OCI-LY7 (cell line): ENCODE results near the gene ITSN1. TPM values are rescaled to one million over a fixed set of nuclear protein-coding genes. Genes with fewer than 3 reads are reported as not detected.

Experiments used
- BruUV-seq: library from RNA; stranded (reverse); fragments of 400-500 nt; replicated peaks from 2 replicates; lab custom pipeline; 2021; lab: Mats Ljungman, UMichigan
- CTCF ChIA-PET: fragments of 300-600 bp; sonication (Branson Sonifier 250); formaldehyde crosslinking; loops from one replicate; lab custom pipeline; 2022; ENCODE audit warnings: antibody characterized with exemption; ENCODE audit not compliant: unreplicated experiment; lab: Charles Lee
- POLR2A ChIA-PET: fragments of 300-600 bp; sonication (Branson Sonifier 250); formaldehyde crosslinking; loops from one replicate; lab custom pipeline; 2022; ENCODE audit warnings: antibody characterized with exemption; lab: Charles Lee
- DNase-seq: peaks from one replicate; pipeline ENCODE4 v3.0.0-alpha.2; 2015; ENCODE audit warnings: low spot score
- H2AFZ ChIP-seq: fragments of 200-600 bp; sonication (generic), shearing (Covaris generic); 2 replicates; pipeline ENCODE4 v1.6.1; 2014; ENCODE audit warnings: mild to moderate bottlenecking, antibody characterized with exemption, low read length, moderate library complexity
- H3K27ac ChIP-seq: fragments of 200-600 bp; sonication (generic); 2 replicates; pipeline ENCODE4 v1.5.1; 2014; ENCODE audit warnings: mixed run types, low read depth, mild to moderate bottlenecking, moderate library complexity, low read length, inconsistent platforms; ENCODE audit not compliant: poor library complexity, severe bottlenecking
- H3K36me3 ChIP-seq: fragments of 200-600 bp; sonication (generic); 2 replicates; pipeline ENCODE4 v1.6.1; 2014; ENCODE audit warnings: mild to moderate bottlenecking, antibody characterized with exemption, low read length, moderate library complexity, mixed read lengths; ENCODE audit not compliant: insufficient read depth
- H3K4me1 ChIP-seq: fragments of 200-600 bp; sonication (generic); 2 replicates; pipeline ENCODE4 v1.5.1; 2014; ENCODE audit warnings: mild to moderate bottlenecking, low read length; ENCODE audit not compliant: insufficient read depth, poor library complexity, severe bottlenecking
- H3K4me2 ChIP-seq: fragments of 200-600 bp; sonication (generic); 2 replicates; pipeline ENCODE4 v1.6.1; 2014; ENCODE audit warnings: mild to moderate bottlenecking, low read length
- H3K4me3 ChIP-seq: fragments of 200-600 bp; sonication (generic); 2 replicates; pipeline ENCODE4 v1.5.1; 2014; ENCODE audit warnings: mild to moderate bottlenecking, low read depth, low read length; ENCODE audit not compliant: poor library complexity, severe bottlenecking
- H3K79me2 ChIP-seq: fragments of 200-600 bp; sonication (generic); 2 replicates; pipeline ENCODE4 v1.6.1; 2016; ENCODE audit warnings: low read depth, mild to moderate bottlenecking, low read length, moderate library complexity, mixed read lengths; ENCODE audit not compliant: insufficient read depth
- H3K9me2 ChIP-seq: fragments of 200-600 bp; sonication (generic); 2 replicates; pipeline ENCODE4 v1.6.1; 2016; ENCODE audit warnings: mild to moderate bottlenecking, low read length, mixed read lengths; ENCODE audit not compliant: insufficient read depth
- H3K9me3 ChIP-seq: fragments of 200-600 bp; sonication (generic); 2 replicates; pipeline ENCODE4 v1.6.1; 2014; ENCODE audit warnings: mild to moderate bottlenecking, mixed run types, low read length, mixed read lengths
- H4K20me1 ChIP-seq: fragments of 200-600 bp; sonication (generic); 2 replicates; pipeline ENCODE4 v1.6.1; 2014; ENCODE audit warnings: mild to moderate bottlenecking, antibody characterized with exemption, low read length, moderate library complexity, mixed read lengths; ENCODE audit not compliant: insufficient read depth
- EZH2phosphoT487 ChIP-seq: fragments of 200-600 bp; sonication (generic); IDR thresholded peaks from 2 replicates; pipeline ENCODE4 v1.6.1; 2018; ENCODE audit warnings: low read depth, borderline replicate concordance, mild to moderate bottlenecking, mixed run types, antibody characterized with exemption, low read length, moderate library complexity, mixed read lengths
- intact Hi-C: fragments of 100-400 bp; cut with micrococcal nuclease; formaldehyde crosslinking; loops from one replicate; pipeline ENCODE4 v1.10.0; 2022; ENCODE audit not compliant: unreplicated experiment
- total RNA-seq, 2 experiments: library from RNA; depleted of rRNA in 1 of 2; stranded (reverse); fragments of >200 nt in 1 of 2; shearing (Covaris generic) in 1 of 2; gene quantifications; 2 replicates each; pipeline ENCODE4 v1.2.3, GENCODE V29; 2014 to 2022
- TF ChIP-seq, protein P1 (sequence below): fragments of 200-600 bp; sonication (generic); conservative IDR thresholded peaks from 2 replicates; pipeline ENCODE4 v1.5.1; 2014; ENCODE audit warnings: mild to moderate bottlenecking, antibody characterized with exemption, low read length, moderate library complexity, mixed read lengths

Gene ITSN1
- total RNA-seq, 2 experiments from 2014 or later: 0.60 to 5.9 TPM

DNA sequence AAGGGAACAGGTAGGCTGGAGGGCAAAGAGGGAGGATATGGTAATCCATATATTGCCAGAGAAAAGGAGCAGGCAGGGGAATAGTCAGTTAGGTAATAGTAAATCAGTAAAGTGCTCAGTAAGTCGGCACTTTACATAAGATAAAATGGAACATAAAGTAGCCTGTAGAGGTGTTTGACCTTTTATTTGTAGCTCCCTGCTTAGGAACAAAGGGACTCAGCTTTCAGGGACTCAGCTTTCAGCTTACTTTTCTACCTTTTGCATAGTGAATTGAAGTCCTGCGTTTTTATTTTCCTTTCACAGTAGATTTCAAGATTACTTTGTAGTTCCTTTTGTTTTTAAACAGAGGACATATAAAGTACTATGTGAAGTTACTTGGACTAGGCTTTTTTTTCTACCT is 87.3 kb downstream of the ITSN1 start:
- ChIA-PET POLR2A (interaction anchor here (0.6 to 1.6 kb wide), 2 partner anchors 25 to 216 kb away, joined by 4 to 8 read pairs; no protein-coding TSS in a partner anchor), CTCF (no interaction called here)
- TF ChIP-seq, protein P1, sequence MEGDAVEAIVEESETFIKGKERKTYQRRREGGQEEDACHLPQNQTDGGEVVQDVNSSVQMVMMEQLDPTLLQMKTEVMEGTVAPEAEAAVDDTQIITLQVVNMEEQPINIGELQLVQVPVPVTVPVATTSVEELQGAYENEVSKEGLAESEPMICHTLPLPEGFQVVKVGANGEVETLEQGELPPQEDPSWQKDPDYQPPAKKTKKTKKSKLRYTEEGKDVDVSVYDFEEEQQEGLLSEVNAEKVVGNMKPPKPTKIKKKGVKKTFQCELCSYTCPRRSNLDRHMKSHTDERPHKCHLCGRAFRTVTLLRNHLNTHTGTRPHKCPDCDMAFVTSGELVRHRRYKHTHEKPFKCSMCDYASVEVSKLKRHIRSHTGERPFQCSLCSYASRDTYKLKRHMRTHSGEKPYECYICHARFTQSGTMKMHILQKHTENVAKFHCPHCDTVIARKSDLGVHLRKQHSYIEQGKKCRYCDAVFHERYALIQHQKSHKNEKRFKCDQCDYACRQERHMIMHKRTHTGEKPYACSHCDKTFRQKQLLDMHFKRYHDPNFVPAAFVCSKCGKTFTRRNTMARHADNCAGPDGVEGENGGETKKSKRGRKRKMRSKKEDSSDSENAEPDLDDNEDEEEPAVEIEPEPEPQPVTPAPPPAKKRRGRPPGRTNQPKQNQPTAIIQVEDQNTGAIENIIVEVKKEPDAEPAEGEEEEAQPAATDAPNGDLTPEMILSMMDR: no peak
- no peak for TF ChIP-seq EZH2phosphoT487

DNA sequence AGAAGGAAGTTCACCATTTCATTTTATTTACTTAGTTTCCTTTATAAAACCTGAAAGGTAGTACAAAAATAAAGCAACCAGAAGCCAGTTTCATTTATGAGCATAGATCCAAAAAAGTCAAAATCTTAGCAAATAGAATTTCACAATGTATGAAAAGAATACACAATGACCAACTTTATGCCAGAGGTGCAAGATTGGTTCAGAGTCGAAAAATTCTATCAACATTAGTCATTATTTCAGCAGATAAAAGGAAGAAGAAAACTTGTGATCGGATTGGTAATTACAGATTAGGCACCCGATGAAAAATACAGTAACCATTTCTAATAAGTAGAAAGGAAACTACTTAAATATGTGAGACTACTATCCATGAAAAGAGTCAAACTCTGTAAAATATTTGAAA is 89.1 kb downstream of the ITSN1 start:
- DNase-seq: no peak
- intact Hi-C loops: no loop called here
- Histone ChIP-seq H3K27ac (no peak overlapping the region), H3K4me3 (no peak overlapping the region), H3K79me2 (no peaks in the 10 kb centered on the region), H3K4me2 (no peak overlapping the region), H4K20me1 (no peaks in the 10 kb centered on the region), H3K4me1 (no peaks in the 10 kb centered on the region), H3K9me2 (no peaks in the 10 kb centered on the region), H3K36me3 (no peaks in the 10 kb centered on the region), H2AFZ (no peak overlapping the region), H3K9me3 (no peaks in the 10 kb centered on the region)
- ChIA-PET CTCF (no interaction called here), POLR2A (no interaction called here)
- no peak for TF ChIP-seq EZH2phosphoT487
- TF ChIP-seq, protein P1: no peak
- BruUV-seq: no TSS peak

More for the DNA sequence above, 87.3 kb downstream of the ITSN1 start:
- Histone ChIP-seq H3K36me3 (no peaks in the 10 kb centered on the region), H3K9me3 (no peaks in the 10 kb centered on the region), H2AFZ (no peak overlapping the region), H4K20me1 (no peaks in the 10 kb centered on the region), H3K27ac (no peak overlapping the region), H3K79me2 (no peaks in the 10 kb centered on the region), H3K4me1 (no peaks in the 10 kb centered on the region), H3K9me2 (no peaks in the 10 kb centered on the region), H3K4me3 (no peak overlapping the region), H3K4me2 (no peak overlapping the region)
- intact Hi-C loops: no loop called here
- DNase-seq: no peak
- BruUV-seq: no TSS peak

DNA sequence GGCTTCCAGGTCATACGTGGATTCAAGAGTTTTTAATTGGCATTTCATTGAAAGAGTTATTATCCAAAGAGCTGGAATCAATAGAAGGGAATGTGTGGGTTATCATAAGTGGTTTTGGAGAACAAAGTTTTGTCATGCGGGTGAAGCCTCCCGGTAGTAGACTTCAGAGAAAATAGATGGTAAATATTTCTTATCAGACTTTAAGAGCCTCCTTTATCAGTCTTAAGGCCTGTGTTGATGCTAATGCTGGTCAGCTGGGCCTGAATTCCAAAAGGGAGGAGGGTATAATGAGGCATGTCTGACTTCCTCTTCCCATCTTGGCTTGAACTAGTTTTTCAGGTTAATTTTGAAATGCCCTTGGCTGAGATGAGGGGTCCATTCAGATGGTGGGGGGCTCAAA is 89.7 kb downstream of the ITSN1 start:
- Histone ChIP-seq H3K4me1 (no peaks in the 10 kb centered on the region), H3K9me3 (no peaks in the 10 kb centered on the region), H3K27ac (no peak overlapping the region), H3K4me3 (no peak overlapping the region), H4K20me1 (no peaks in the 10 kb centered on the region), H3K79me2 (no peaks in the 10 kb centered on the region), H3K9me2 (no peaks in the 10 kb centered on the region), H2AFZ (no peak overlapping the region), H3K36me3 (no peaks in the 10 kb centered on the region), H3K4me2 (no peak overlapping the region)
- intact Hi-C loops: no loop called here
- ChIA-PET POLR2A (interaction anchor here (1.1 kb wide), 1 partner anchor 17 kb away, joined by 3 read pairs; no protein-coding TSS in a partner anchor), CTCF (no interaction called here)
- TF ChIP-seq EZH2phosphoT487: no peak
- TF ChIP-seq, protein P1: no peak
- DNase-seq: no peak
- no TSS peak for BruUV-seq
